Measurements from ENCODE around the gene RANBP3L. TPM values are rescaled to one million over a fixed set of nuclear protein-coding genes. Genes with fewer than 3 reads are reported as not detected.

RANBP3L gene
- total RNA-seq, 1 donor from 2014 or later, result 0.52 TPM

GRCh38 chr5:36236801-36237200, 64.9 kb downstream of the RANBP3L start:
- no peaks in the 10 kb centered on the region for H3K36me3 ChIP-seq (ENCODE audit: control insufficient read depth in 3 of 3, insufficient read depth in 3 of 3, low read length in 3 of 3)
- no peak overlapping the region for H3K27ac ChIP-seq (ENCODE audit: low read depth, low read length)
- no peaks in the 10 kb centered on the region for H3K9me3 ChIP-seq (ENCODE audit: control insufficient read depth in 3 of 3, low read length in 3 of 3)
- no peak overlapping the region for H3K9ac ChIP-seq (ENCODE audit: low read depth in 1 of 3, low read length in 3 of 3)
- peaks cover 18 to 29% (median 20%) of the 10 kb centered on the region in 3 donors for H3K4me1 ChIP-seq (ENCODE audit: control insufficient read depth in 3 of 3, insufficient read depth in 3 of 3, low read length in 3 of 3)
- H3K27me3 ChIP-seq (ENCODE audit: control insufficient read depth in 3 of 3, insufficient read depth in 3 of 3, low read length in 3 of 3), result no peaks in the 10 kb centered on the region
- H3K4me3 ChIP-seq (ENCODE audit: low read length in 3 of 3), result no peak overlapping the region

- Histone ChIP-seq H3K27ac (ENCODE audit: low read depth, low read length) (no peak overlapping the region), H3K4me3 (ENCODE audit: low read length in 3 of 3) (no peak overlapping the region), H3K36me3 (ENCODE audit: control insufficient read depth in 3 of 3, insufficient read depth in 3 of 3, low read length in 3 of 3) (no peaks in the 10 kb centered on the region), H3K4me1 (ENCODE audit: control insufficient read depth in 3 of 3, insufficient read depth in 3 of 3, low read length in 3 of 3) (peaks cover 0 to 8% (median 2%) of the 10 kb centered on the region in 3 donors), H3K9ac (ENCODE audit: low read depth in 1 of 3, low read length in 3 of 3) (no peak overlapping the region), H3K27me3 (ENCODE audit: control insufficient read depth in 3 of 3, insufficient read depth in 3 of 3, low read length in 3 of 3) (no peaks in the 10 kb centered on the region), H3K9me3 (ENCODE audit: control insufficient read depth in 3 of 3, low read length in 3 of 3) (no peaks in the 10 kb centered on the region)
These were observed 69.2 kb downstream of the RANBP3L start for GRCh38 chr5:36232533-36232932.

GRCh38 chr5:36230151-36230790, 71.4 kb downstream of the RANBP3L start:
- Histone ChIP-seq H3K27ac (ENCODE audit: low read depth, low read length) (no peak overlapping the region), H3K9ac (ENCODE audit: low read depth in 1 of 3, low read length in 3 of 3) (no peak overlapping the region)

DNA sequence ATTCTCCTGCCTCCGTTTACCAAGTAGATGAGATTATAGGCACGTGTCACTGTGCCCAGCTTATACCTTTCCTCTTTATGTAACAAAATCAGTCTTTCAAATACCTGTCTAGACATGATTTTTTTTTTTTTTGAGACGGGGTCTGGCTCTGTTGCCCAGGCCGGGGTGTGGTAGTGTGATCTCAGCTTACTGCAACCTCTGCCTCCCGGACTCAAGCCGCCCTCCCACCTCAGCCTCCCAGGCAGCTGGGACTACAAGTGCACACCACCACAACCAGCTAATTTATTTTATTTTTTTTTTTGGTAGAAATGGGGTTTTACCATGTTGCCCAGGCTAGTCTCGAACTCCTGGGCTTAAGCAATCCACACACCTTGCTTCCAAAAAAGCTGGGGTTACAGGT, 73.2 kb downstream of the RANBP3L start:
- Histone ChIP-seq H3K27me3 (ENCODE audit: control insufficient read depth in 3 of 3, insufficient read depth in 3 of 3, low read length in 3 of 3) (no peaks in the 10 kb centered on the region), H3K4me3 (ENCODE audit: low read length in 3 of 3) (no peak overlapping the region), H3K4me1 (ENCODE audit: control insufficient read depth in 3 of 3, insufficient read depth in 3 of 3, low read length in 3 of 3) (peaks cover 0 to 7% (median 0%) of the 10 kb centered on the region in 3 donors), H3K36me3 (ENCODE audit: control insufficient read depth in 3 of 3, insufficient read depth in 3 of 3, low read length in 3 of 3) (peaks cover 6 to 15% (median 12%) of the 10 kb centered on the region in 3 donors), H3K9ac (ENCODE audit: low read depth in 1 of 3, low read length in 3 of 3) (no peak overlapping the region), H3K27ac (ENCODE audit: low read depth, low read length) (no peak overlapping the region), H3K9me3 (ENCODE audit: control insufficient read depth in 3 of 3, low read length in 3 of 3) (no peaks in the 10 kb centered on the region)

More at GRCh38 chr5:36230151-36230790, 71.4 kb downstream of the RANBP3L start:
- Histone ChIP-seq H3K27me3 (ENCODE audit: control insufficient read depth in 3 of 3, insufficient read depth in 3 of 3, low read length in 3 of 3) (no peaks in the 10 kb centered on the region), H3K36me3 (ENCODE audit: control insufficient read depth in 3 of 3, insufficient read depth in 3 of 3, low read length in 3 of 3) (peaks cover 1 to 6% (median 4%) of the 10 kb centered on the region in 3 donors), H3K4me3 (ENCODE audit: low read length in 3 of 3) (no peak overlapping the region), H3K9me3 (ENCODE audit: control insufficient read depth in 3 of 3, low read length in 3 of 3) (no peaks in the 10 kb centered on the region), H3K4me1 (ENCODE audit: control insufficient read depth in 3 of 3, insufficient read depth in 3 of 3, low read length in 3 of 3) (peaks cover 0 to 7% (median 0%) of the 10 kb centered on the region in 3 donors)

GRCh38 chr5:36227046-36227445, 74.7 kb downstream of the RANBP3L start:
- no peak overlapping the region for H3K27ac ChIP-seq (ENCODE audit: low read depth, low read length)
- H3K9me3 ChIP-seq (ENCODE audit: control insufficient read depth in 3 of 3, low read length in 3 of 3), result no peaks in the 10 kb centered on the region
- no peaks in the 10 kb centered on the region for H3K27me3 ChIP-seq (ENCODE audit: control insufficient read depth in 3 of 3, insufficient read depth in 3 of 3, low read length in 3 of 3)
- peaks cover 9 to 25% (median 12%) of the 10 kb centered on the region in 3 donors for H3K36me3 ChIP-seq (ENCODE audit: control insufficient read depth in 3 of 3, insufficient read depth in 3 of 3, low read length in 3 of 3)
- no peak overlapping the region for H3K4me3 ChIP-seq (ENCODE audit: low read length in 3 of 3)
- no peak overlapping the region for H3K9ac ChIP-seq (ENCODE audit: low read depth in 1 of 3, low read length in 3 of 3)
- peaks cover 0 to 7% (median 0%) of the 10 kb centered on the region in 3 donors for H3K4me1 ChIP-seq (ENCODE audit: control insufficient read depth in 3 of 3, insufficient read depth in 3 of 3, low read length in 3 of 3)

- H3K9ac ChIP-seq (ENCODE audit: low read depth in 1 of 3, low read length in 3 of 3), result no peak overlapping the region
- H3K27me3 ChIP-seq (ENCODE audit: control insufficient read depth in 3 of 3, insufficient read depth in 3 of 3, low read length in 3 of 3), result no peaks in the 10 kb centered on the region
- no peak overlapping the region for H3K4me3 ChIP-seq (ENCODE audit: low read length in 3 of 3)
- H3K9me3 ChIP-seq (ENCODE audit: control insufficient read depth in 3 of 3, low read length in 3 of 3), result no peaks in the 10 kb centered on the region
- H3K27ac ChIP-seq (ENCODE audit: low read depth, low read length), result no peak overlapping the region
- no peaks in the 10 kb centered on the region for H3K4me1 ChIP-seq (ENCODE audit: control insufficient read depth in 3 of 3, insufficient read depth in 3 of 3, low read length in 3 of 3)
- H3K36me3 ChIP-seq (ENCODE audit: control insufficient read depth in 3 of 3, insufficient read depth in 3 of 3, low read length in 3 of 3), result peaks cover 15 to 40% (median 31%) of the 10 kb centered on the region in 3 donors
These were observed 79.1 kb downstream of the RANBP3L start for GRCh38 chr5:36222620-36223019.

GRCh38 chr5:36217988-36218387, 83.7 kb downstream of the RANBP3L start:
- peaks cover 10 to 41% (median 39%) of the 10 kb centered on the region in 3 donors for H3K36me3 ChIP-seq (ENCODE audit: control insufficient read depth in 3 of 3, insufficient read depth in 3 of 3, low read length in 3 of 3)
- no peaks in the 10 kb centered on the region for H3K9me3 ChIP-seq (ENCODE audit: control insufficient read depth in 3 of 3, low read length in 3 of 3)
- H3K4me3 ChIP-seq (ENCODE audit: low read length in 3 of 3), result no peak overlapping the region
- H3K27me3 ChIP-seq (ENCODE audit: control insufficient read depth in 3 of 3, insufficient read depth in 3 of 3, low read length in 3 of 3), result no peaks in the 10 kb centered on the region
- no peak overlapping the region for H3K27ac ChIP-seq (ENCODE audit: low read depth, low read length)
- no peak overlapping the region for H3K9ac ChIP-seq (ENCODE audit: low read depth in 1 of 3, low read length in 3 of 3)
- H3K4me1 ChIP-seq (ENCODE audit: control insufficient read depth in 3 of 3, insufficient read depth in 3 of 3, low read length in 3 of 3), result no peaks in the 10 kb centered on the region

DNA sequence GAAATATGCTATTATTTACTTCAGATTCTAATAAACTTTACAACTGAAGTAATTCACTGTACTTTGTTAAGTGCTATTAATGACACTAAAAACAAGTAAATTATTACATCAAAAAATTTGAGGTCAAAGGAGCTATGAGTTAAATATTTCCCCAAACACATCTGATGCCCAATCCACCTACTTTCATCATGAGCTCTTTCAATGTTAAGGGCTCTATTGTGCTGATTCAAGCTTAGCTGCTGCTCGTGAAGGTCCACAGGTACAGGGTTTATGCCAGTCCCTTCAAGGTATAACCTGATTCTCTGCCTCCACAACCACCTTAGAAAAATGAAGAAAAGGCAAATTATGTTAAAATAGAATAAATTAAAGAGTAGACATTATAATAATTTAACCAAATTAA, 84.1 kb downstream of the RANBP3L start:
- peaks cover 10 to 46% (median 39%) of the 10 kb centered on the region in 3 donors for H3K36me3 ChIP-seq (ENCODE audit: control insufficient read depth in 3 of 3, insufficient read depth in 3 of 3, low read length in 3 of 3)
- no peak overlapping the region for H3K27ac ChIP-seq (ENCODE audit: low read depth, low read length)
- H3K27me3 ChIP-seq (ENCODE audit: control insufficient read depth in 3 of 3, insufficient read depth in 3 of 3, low read length in 3 of 3), result no peaks in the 10 kb centered on the region
- H3K4me1 ChIP-seq (ENCODE audit: control insufficient read depth in 3 of 3, insufficient read depth in 3 of 3, low read length in 3 of 3), result no peaks in the 10 kb centered on the region
- H3K4me3 ChIP-seq (ENCODE audit: low read length in 3 of 3), result no peak overlapping the region
- H3K9me3 ChIP-seq (ENCODE audit: control insufficient read depth in 3 of 3, low read length in 3 of 3), result no peaks in the 10 kb centered on the region
- no peak overlapping the region for H3K9ac ChIP-seq (ENCODE audit: low read depth in 1 of 3, low read length in 3 of 3)

GRCh38 chr5:36215910-36216309, 85.8 kb downstream of the RANBP3L start:
- H3K36me3 ChIP-seq (ENCODE audit: control insufficient read depth in 3 of 3, insufficient read depth in 3 of 3, low read length in 3 of 3), result peaks cover 9 to 44% (median 42%) of the 10 kb centered on the region in 3 donors
- H3K4me3 ChIP-seq (ENCODE audit: low read length in 3 of 3), result no peak overlapping the region
- no peaks in the 10 kb centered on the region for H3K4me1 ChIP-seq (ENCODE audit: control insufficient read depth in 3 of 3, insufficient read depth in 3 of 3, low read length in 3 of 3)
- H3K9me3 ChIP-seq (ENCODE audit: control insufficient read depth in 3 of 3, low read length in 3 of 3), result no peaks in the 10 kb centered on the region
- no peaks in the 10 kb centered on the region for H3K27me3 ChIP-seq (ENCODE audit: control insufficient read depth in 3 of 3, insufficient read depth in 3 of 3, low read length in 3 of 3)
- no peak overlapping the region for H3K27ac ChIP-seq (ENCODE audit: low read depth, low read length)
- no peak overlapping the region for H3K9ac ChIP-seq (ENCODE audit: low read depth in 1 of 3, low read length in 3 of 3)

DNA sequence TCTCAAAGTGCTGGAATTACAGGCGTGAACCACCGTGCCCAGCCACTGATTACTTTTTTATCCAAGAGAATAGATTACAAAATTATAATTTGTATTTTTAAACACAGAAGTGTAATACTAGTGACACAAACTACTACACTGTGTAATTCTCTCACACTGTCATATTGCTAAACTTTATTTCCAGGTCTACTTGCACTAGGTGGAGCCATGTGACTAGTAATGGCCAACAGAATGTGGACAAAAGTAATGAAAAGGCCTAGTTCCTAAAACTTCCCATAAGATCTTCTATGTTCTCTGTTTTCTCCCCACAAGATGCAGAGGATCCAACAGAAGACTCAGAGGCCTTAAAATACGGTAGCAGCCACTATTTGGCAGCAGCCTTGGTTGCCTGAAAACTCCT, 87.3 kb downstream of the RANBP3L start:
- Histone ChIP-seq H3K4me1 (ENCODE audit: control insufficient read depth in 3 of 3, insufficient read depth in 3 of 3, low read length in 3 of 3) (no peaks in the 10 kb centered on the region), H3K9me3 (ENCODE audit: control insufficient read depth in 3 of 3, low read length in 3 of 3) (no peaks in the 10 kb centered on the region), H3K27me3 (ENCODE audit: control insufficient read depth in 3 of 3, insufficient read depth in 3 of 3, low read length in 3 of 3) (no peaks in the 10 kb centered on the region), H3K4me3 (ENCODE audit: low read length in 3 of 3) (no peak overlapping the region), H3K27ac (ENCODE audit: low read depth, low read length) (no peak overlapping the region), H3K9ac (ENCODE audit: low read depth in 1 of 3, low read length in 3 of 3) (no peak overlapping the region), H3K36me3 (ENCODE audit: control insufficient read depth in 3 of 3, insufficient read depth in 3 of 3, low read length in 3 of 3) (peaks cover 4 to 45% (median 39%) of the 10 kb centered on the region in 3 donors)
